ENCODE data around the gene CAMK1.

CAMK1 gene

GRCh38 chr3:9715136-9715535 lies 54.6 kb downstream of the CAMK1 start:
- no peak for DNase-seq (ENCODE audit: low read depth)
- no peak for TF ChIP-seq CTCF (IDR thresholded peaks at IDR 0.05; ENCODE audit: low read depth, low read length, missing control alignments)
- H3K4me3 ChIP-seq (ENCODE audit: low read depth, low read length) = no peak overlapping the region

GRCh38 chr3:9713142-9713541 lies 56.6 kb downstream of the CAMK1 start:
- no peak for TF ChIP-seq CTCF (IDR thresholded peaks at IDR 0.05; ENCODE audit: low read depth, low read length, missing control alignments)
- no peak for DNase-seq (ENCODE audit: low read depth)
- H3K4me3 ChIP-seq (ENCODE audit: low read depth, low read length) = no peak overlapping the region

GRCh38 chr3:9712415-9712814 lies 57.3 kb downstream of the CAMK1 start:
- TF ChIP-seq CTCF (IDR thresholded peaks at IDR 0.05; ENCODE audit: low read depth, low read length, missing control alignments) = no peak
- no peak overlapping the region for H3K4me3 ChIP-seq (ENCODE audit: low read depth, low read length)
- no peak for DNase-seq (ENCODE audit: low read depth)

GRCh38 chr3:9710174-9710739 lies 59.5 kb downstream of the CAMK1 start:
- H3K4me3 ChIP-seq (ENCODE audit: low read depth, low read length) = no peak overlapping the region
- DNase-seq (ENCODE audit: low read depth) = no peak
- no peak for TF ChIP-seq CTCF (IDR thresholded peaks at IDR 0.05; ENCODE audit: low read depth, low read length, missing control alignments)
